ENCODE results near the gene AK5. TPM values are rescaled to one million over a fixed set of nuclear protein-coding genes. Genes with fewer than 3 reads are reported as not detected.

Gene AK5
- total RNA-seq, 2 donors from 2014 or later: 0.46 to 2.8 TPM

DNA sequence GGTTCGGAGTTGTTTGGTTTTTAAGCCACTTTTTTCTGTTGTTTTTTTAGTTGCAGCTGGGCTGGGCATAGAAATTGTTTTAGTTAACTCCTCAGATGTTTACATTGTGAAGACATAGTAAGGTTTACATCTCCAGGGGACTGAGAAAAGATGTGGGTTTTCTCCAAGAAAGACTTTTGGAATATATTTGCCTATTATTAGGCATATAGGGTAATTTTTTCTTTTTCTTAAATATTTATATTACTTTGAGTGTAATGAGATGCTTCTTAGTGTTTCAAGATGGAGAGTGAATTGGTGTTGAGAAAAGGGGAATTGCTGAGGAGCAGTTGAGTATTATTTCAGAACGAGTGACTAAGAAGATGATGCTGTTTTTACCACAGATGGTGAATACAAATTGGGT is 36.0 kb upstream of the AK5 start:
- Mint-ChIP-seq H3K4me1 (no peaks in the 10 kb centered on the region), H3K27ac (no peak overlapping the region), H3K4me3 (no peak overlapping the region), H3K36me3 (ENCODE audit: low read depth) (no peaks in the 10 kb centered on the region), H3K27me3 (ENCODE audit: insufficient read depth) (no peaks in the 10 kb centered on the region), H3K9me3 (peaks cover 17% of the 10 kb centered on the region)
- DNase-seq: no peak
- Histone ChIP-seq H3K27ac (ENCODE audit: low read depth, low read length) (no peak overlapping the region), H3K9me3 (ENCODE audit: control insufficient read depth, low read length) (peaks cover 4% of the 10 kb centered on the region), H3K4me1 (ENCODE audit: control insufficient read depth, insufficient read depth, low read length) (no peaks in the 10 kb centered on the region), H3K27me3 (ENCODE audit: control insufficient read depth, insufficient read depth, low read length, poor library complexity, severe bottlenecking) (no peaks in the 10 kb centered on the region), H3K36me3 (ENCODE audit: control insufficient read depth, insufficient read depth, low read length) (no peaks in the 10 kb centered on the region), H3K4me3 (ENCODE audit: low read length) (no peak overlapping the region), H3K9ac (ENCODE audit: extremely low read depth, low read length, poor library complexity, severe bottlenecking) (no peak overlapping the region)
- WGBS, 2 experiments (ENCODE audit: insufficient coverage in 1 of 2, insufficient read length in 1 of 2): 80 to 90% methylated on average over 1 to 2 of the region's 2 CpGs
- TF ChIP-seq, protein P1, sequence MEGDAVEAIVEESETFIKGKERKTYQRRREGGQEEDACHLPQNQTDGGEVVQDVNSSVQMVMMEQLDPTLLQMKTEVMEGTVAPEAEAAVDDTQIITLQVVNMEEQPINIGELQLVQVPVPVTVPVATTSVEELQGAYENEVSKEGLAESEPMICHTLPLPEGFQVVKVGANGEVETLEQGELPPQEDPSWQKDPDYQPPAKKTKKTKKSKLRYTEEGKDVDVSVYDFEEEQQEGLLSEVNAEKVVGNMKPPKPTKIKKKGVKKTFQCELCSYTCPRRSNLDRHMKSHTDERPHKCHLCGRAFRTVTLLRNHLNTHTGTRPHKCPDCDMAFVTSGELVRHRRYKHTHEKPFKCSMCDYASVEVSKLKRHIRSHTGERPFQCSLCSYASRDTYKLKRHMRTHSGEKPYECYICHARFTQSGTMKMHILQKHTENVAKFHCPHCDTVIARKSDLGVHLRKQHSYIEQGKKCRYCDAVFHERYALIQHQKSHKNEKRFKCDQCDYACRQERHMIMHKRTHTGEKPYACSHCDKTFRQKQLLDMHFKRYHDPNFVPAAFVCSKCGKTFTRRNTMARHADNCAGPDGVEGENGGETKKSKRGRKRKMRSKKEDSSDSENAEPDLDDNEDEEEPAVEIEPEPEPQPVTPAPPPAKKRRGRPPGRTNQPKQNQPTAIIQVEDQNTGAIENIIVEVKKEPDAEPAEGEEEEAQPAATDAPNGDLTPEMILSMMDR (conservative IDR thresholded peaks at IDR 0.05): no peak

DNA sequence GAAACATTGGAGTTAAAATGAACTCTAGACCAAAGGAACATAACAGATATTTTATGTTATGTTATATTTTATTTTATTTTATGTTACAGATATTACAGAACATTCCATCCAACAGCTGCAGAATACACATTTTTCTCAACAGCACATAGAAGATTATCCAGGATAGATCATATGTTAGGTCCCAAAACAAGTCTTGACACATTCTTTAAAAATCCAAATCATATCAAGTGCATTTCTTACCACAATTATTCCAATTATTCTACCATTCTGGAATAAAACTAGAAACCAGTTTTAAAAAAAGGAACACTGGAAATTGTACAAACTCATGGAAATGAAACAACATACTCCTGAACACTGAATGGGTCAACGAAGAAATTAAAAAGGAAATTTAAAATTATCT is 31.7 kb upstream of the AK5 start:
- Histone ChIP-seq H3K9me3 (ENCODE audit: control insufficient read depth, low read length) (peaks cover 4% of the 10 kb centered on the region), H3K27me3 (ENCODE audit: control insufficient read depth, insufficient read depth, low read length, poor library complexity, severe bottlenecking) (no peaks in the 10 kb centered on the region), H3K9ac (ENCODE audit: extremely low read depth, low read length, poor library complexity, severe bottlenecking) (no peak overlapping the region), H3K27ac (ENCODE audit: low read depth, low read length) (no peak overlapping the region), H3K36me3 (ENCODE audit: control insufficient read depth, insufficient read depth, low read length) (no peaks in the 10 kb centered on the region), H3K4me1 (ENCODE audit: control insufficient read depth, insufficient read depth, low read length) (no peaks in the 10 kb centered on the region), H3K4me3 (ENCODE audit: low read length) (no peak overlapping the region)
- 89% methylated on average over 1 of the region's 1 CpG; no CpG with 5 or more reads in 1 of the 2 experiments for WGBS, 2 experiments (ENCODE audit: insufficient coverage in 1 of 2, insufficient read length in 1 of 2)
- no peak for DNase-seq
- no peak overlapping the region for H3K4me3 Mint-ChIP-seq
- H3K9me3 Mint-ChIP-seq: peaks cover 15% of the 10 kb centered on the region
- TF ChIP-seq, protein P1 (conservative IDR thresholded peaks at IDR 0.05): no peak
- H3K36me3 Mint-ChIP-seq (ENCODE audit: low read depth): no peaks in the 10 kb centered on the region
- H3K4me1 Mint-ChIP-seq: no peaks in the 10 kb centered on the region
- H3K27me3 Mint-ChIP-seq (ENCODE audit: insufficient read depth): peaks cover 8% of the 10 kb centered on the region
- no peak overlapping the region for H3K27ac Mint-ChIP-seq

DNA sequence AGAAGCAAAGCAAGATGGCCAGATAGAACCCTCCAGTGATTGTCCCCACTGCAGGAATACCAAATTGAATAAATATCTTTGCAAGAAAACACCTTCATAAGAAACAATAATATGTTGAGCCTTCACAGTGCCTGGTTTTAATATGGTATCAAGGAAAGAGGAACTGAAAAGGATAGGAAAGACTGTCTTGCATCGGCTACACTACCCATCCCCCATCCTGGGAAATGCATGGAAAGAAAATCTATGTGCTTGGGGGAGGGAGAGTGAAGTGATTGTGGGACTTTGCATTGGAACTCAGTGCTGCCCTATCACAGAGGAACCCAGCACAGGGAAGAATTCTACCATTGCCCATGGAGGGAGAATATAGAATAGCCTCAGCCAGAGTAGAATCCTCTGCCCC is 28.6 kb upstream of the AK5 start:
- H3K4me1 Mint-ChIP-seq: no peaks in the 10 kb centered on the region
- TF ChIP-seq, protein P1 (conservative IDR thresholded peaks at IDR 0.05): no peak

More for the DNA sequence above, 28.6 kb upstream of the AK5 start:
- no peak overlapping the region for H3K27ac ChIP-seq (ENCODE audit: low read depth, low read length)
- H3K36me3 ChIP-seq (ENCODE audit: control insufficient read depth, insufficient read depth, low read length): no peaks in the 10 kb centered on the region
- Mint-ChIP-seq H3K36me3 (ENCODE audit: low read depth) (no peaks in the 10 kb centered on the region), H3K9me3 (peaks cover 12% of the 10 kb centered on the region), H3K27me3 (ENCODE audit: insufficient read depth) (peaks cover 10% of the 10 kb centered on the region), H3K4me3 (no peak overlapping the region), H3K27ac (no peak overlapping the region)
- no peaks in the 10 kb centered on the region for H3K27me3 ChIP-seq (ENCODE audit: control insufficient read depth, insufficient read depth, low read length, poor library complexity, severe bottlenecking)
- peaks cover 4% of the 10 kb centered on the region for H3K9me3 ChIP-seq (ENCODE audit: control insufficient read depth, low read length)
- H3K4me3 ChIP-seq (ENCODE audit: low read length): no peak overlapping the region
- no peaks in the 10 kb centered on the region for H3K4me1 ChIP-seq (ENCODE audit: control insufficient read depth, insufficient read depth, low read length)
- no peak for DNase-seq
- WGBS, 2 experiments (ENCODE audit: insufficient coverage in 1 of 2, insufficient read length in 1 of 2): 93% methylated on average over 1 of the region's 1 CpG; no CpG with 5 or more reads in 1 of the 2 experiments
- no peak overlapping the region for H3K9ac ChIP-seq (ENCODE audit: extremely low read depth, low read length, poor library complexity, severe bottlenecking)

All from endodermal cell (in vitro differentiated cells).